HG03565 (cell line): ENCODE results near the gene TGFB1.
"Not testable (repeated sequence)": the region's sequence is repeated elsewhere in the genome, so short reads cannot be mapped to it uniquely, and the experiment has no call there.

Experiments used
- ATAC-seq: cut with Tn5 transposase; IDR thresholded peaks from one replicate; pipeline ENCODE4 v1.9.1; 2021; ENCODE audit warnings: mild to moderate bottlenecking, moderate library complexity; ENCODE audit not compliant: unreplicated experiment

The TGFB1 gene

GRCh38 chr19:41353466-41354342, at the start of gene TGFB1:
TGFB1 (minus strand) TSS chr19:41353922; CDS start chr19:41353044, 878 bp downstream.
- ATAC-seq, result peak; percentile 32

GRCh38 chr19:41402010-41402409, 48.3 kb upstream of the TGFB1 start:
- ATAC-seq, result no peak

- ATAC-seq, result no peak
Observed at GRCh38 chr19:41401483-41401882, 47.8 kb upstream of the TGFB1 start.

GRCh38 chr19:41399525-41399924, 45.8 kb upstream of the TGFB1 start:
- ATAC-seq, result no peak

GRCh38 chr19:41399091-41399490, 45.4 kb upstream of the TGFB1 start:
- ATAC-seq, result no peak

- no peak for ATAC-seq
Observed at GRCh38 chr19:41398598-41398997, 44.9 kb upstream of the TGFB1 start.

GRCh38 chr19:41398050-41398418, 44.3 kb upstream of the TGFB1 start:
- no peak for ATAC-seq

- ATAC-seq, result peak; percentile 85
Observed at GRCh38 chr19:41397086-41398049, 43.6 kb upstream of the TGFB1 start, which contains the start of the genes BCKDHA and EXOSC5. BCKDHA (plus strand) TSS chr19:41397818; CDS start chr19:41397828, 10 bp downstream. EXOSC5 (minus strand) TSS chr19:41397359; CDS start chr19:41397328, 31 bp downstream.

- ATAC-seq, result no peak
Observed at GRCh38 chr19:41395355-41395754, 41.6 kb upstream of the TGFB1 start.

GRCh38 chr19:41392775-41393174, 39.1 kb upstream of the TGFB1 start:
- ATAC-seq, result no peak

- ATAC-seq, result no peak
Observed at GRCh38 chr19:41391618-41392017, 37.9 kb upstream of the TGFB1 start.

- ATAC-seq, result no peak
Observed at GRCh38 chr19:41386442-41386841, 32.7 kb upstream of the TGFB1 start.

- no peak for ATAC-seq
Observed at GRCh38 chr19:41384351-41384750, 30.6 kb upstream of the TGFB1 start.

- not testable (repeated sequence) for ATAC-seq
Observed at GRCh38 chr19:41381536-41381935, 27.8 kb upstream of the TGFB1 start.

- no peak for ATAC-seq
Observed at GRCh38 chr19:41377977-41378709, 24.4 kb upstream of the TGFB1 start.

- ATAC-seq, result no peak
Observed at GRCh38 chr19:41376998-41377365, 23.3 kb upstream of the TGFB1 start.

- no peak for ATAC-seq
Observed at GRCh38 chr19:41376241-41376997, 22.7 kb upstream of the TGFB1 start, which contains the start of gene TMEM91. TMEM91 (plus strand) TSS chr19:41376533; CDS start chr19:41378310, 1,777 bp downstream.

GRCh38 chr19:41373993-41374392, 20.3 kb upstream of the TGFB1 start:
- no peak for ATAC-seq

GRCh38 chr19:41372501-41372900, 18.8 kb upstream of the TGFB1 start:
- ATAC-seq, result no peak

- ATAC-seq, result no peak
Observed at GRCh38 chr19:41371541-41371940, 17.8 kb upstream of the TGFB1 start.
